Osteocyte (in vitro differentiated cells): ENCODE measurements around the gene CRYBB3. TPM values are rescaled to one million over a fixed set of nuclear protein-coding genes. Genes with fewer than 3 reads are reported as not detected.

Source experiments
- DNase-seq: peaks from one replicate; pipeline ENCODE4 v3.0.0; 2021; ENCODE audit warnings: mixed read lengths; ENCODE audit not compliant: unreplicated experiment; ENCODE audit errors: extremely low spot score
- H3K27ac Mint-ChIP-seq: one replicate; pipeline ENCODE4 v1.8.0; 2021; ENCODE audit warnings: mild to moderate bottlenecking, mixed read lengths; ENCODE audit not compliant: unreplicated experiment
- H3K27me3 Mint-ChIP-seq: one replicate; pipeline ENCODE4 v1.8.0; 2021; ENCODE audit warnings: mixed read lengths; ENCODE audit not compliant: unreplicated experiment
- H3K36me3 Mint-ChIP-seq: one replicate; pipeline ENCODE4 v1.8.0; 2021; ENCODE audit warnings: mixed read lengths; ENCODE audit not compliant: unreplicated experiment
- H3K4me1 Mint-ChIP-seq: one replicate; pipeline ENCODE4 v1.8.0; 2021; ENCODE audit warnings: mixed read lengths; ENCODE audit not compliant: unreplicated experiment
- H3K4me3 Mint-ChIP-seq: one replicate; pipeline ENCODE4 v1.8.0; 2021; ENCODE audit warnings: mild to moderate bottlenecking, moderate library complexity, mixed read lengths; ENCODE audit not compliant: unreplicated experiment
- H3K9me3 Mint-ChIP-seq: one replicate; pipeline ENCODE4 v1.8.0; 2021; ENCODE audit warnings: mixed read lengths; ENCODE audit not compliant: unreplicated experiment
- long read RNA-seq: library from polyadenylated mRNA; unstranded; transcript quantifications from one replicate; pipeline ENCODE4 v2.0.0, GENCODE V29; 2021
- total RNA-seq: library from RNA; stranded (reverse); gene quantifications from 2 replicates; pipeline ENCODE4 v1.2.1, GENCODE V29; 2021
- TF ChIP-seq, protein P1 (sequence below): fragments of 200-600 bp; sonication (generic); IDR thresholded peaks from 2 replicates; pipeline ENCODE4 v1.5.0; 2021; ENCODE audit warnings: antibody characterized with exemption, mild to moderate bottlenecking, moderate library complexity

Gene CRYBB3
- total RNA-seq = not detected in 2 replicates
- long read RNA-seq = 0 reads

- H3K9me3 Mint-ChIP-seq = no peaks in the 10 kb centered on the region
- TF ChIP-seq, protein P1, sequence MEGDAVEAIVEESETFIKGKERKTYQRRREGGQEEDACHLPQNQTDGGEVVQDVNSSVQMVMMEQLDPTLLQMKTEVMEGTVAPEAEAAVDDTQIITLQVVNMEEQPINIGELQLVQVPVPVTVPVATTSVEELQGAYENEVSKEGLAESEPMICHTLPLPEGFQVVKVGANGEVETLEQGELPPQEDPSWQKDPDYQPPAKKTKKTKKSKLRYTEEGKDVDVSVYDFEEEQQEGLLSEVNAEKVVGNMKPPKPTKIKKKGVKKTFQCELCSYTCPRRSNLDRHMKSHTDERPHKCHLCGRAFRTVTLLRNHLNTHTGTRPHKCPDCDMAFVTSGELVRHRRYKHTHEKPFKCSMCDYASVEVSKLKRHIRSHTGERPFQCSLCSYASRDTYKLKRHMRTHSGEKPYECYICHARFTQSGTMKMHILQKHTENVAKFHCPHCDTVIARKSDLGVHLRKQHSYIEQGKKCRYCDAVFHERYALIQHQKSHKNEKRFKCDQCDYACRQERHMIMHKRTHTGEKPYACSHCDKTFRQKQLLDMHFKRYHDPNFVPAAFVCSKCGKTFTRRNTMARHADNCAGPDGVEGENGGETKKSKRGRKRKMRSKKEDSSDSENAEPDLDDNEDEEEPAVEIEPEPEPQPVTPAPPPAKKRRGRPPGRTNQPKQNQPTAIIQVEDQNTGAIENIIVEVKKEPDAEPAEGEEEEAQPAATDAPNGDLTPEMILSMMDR = no peak
- no peak for DNase-seq
- H3K4me1 Mint-ChIP-seq = no peaks in the 10 kb centered on the region
- H3K36me3 Mint-ChIP-seq = no peaks in the 10 kb centered on the region
- no peak within 1 kb of the TSS for H3K4me3 Mint-ChIP-seq
- H3K27me3 Mint-ChIP-seq = no peaks in the 10 kb centered on the region
- no peak within 1 kb of the TSS for H3K27ac Mint-ChIP-seq
Observed at GRCh38 chr22:25199731-25200520, at the start of gene CRYBB3. Gene CRYBB3, plus strand, starts transcription at chr22:25199858. Its CDS starts 1,539 bp downstream, at chr22:25201397.

DNA sequence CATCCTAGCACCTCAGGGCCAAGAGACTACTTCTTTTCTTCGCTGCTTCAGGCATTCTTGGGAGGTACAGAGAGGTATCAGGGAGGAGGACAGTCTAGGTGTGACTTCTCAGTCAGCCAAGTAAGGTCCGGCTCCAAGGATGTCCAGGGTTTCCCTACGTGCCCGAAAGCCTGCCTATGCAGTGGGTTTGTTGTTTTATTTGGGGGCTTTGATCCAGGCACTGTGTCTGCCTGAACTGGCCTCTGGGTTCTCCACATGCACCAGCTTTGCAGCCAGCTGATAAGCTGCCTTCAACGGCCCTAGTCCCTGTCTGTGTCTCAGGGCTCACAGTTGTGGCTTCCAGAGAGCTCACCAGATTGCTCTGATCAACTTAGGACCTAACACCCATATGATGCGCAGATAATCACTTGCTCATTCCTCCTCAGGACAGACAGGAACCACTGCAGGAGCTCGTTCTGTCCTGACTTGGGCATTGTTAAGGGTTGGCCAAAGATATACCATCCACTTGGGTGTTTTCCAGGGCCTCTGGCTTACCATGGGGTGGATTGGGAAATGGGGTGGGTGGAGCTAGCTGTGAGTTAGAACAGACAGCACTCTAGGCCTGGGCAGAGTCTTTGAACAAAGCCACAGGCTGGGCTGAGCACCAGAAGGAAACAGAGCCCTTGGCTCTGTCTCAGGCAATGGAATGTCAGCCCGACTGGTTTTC, 45.5 kb upstream of the CRYBB3 start:
- Mint-ChIP-seq H3K4me1 (peaks cover 3% of the 10 kb centered on the region), H3K4me3 (no peak overlapping the region), H3K36me3 (no peaks in the 10 kb centered on the region), H3K27ac (no peak overlapping the region), H3K27me3 (peaks cover 5% of the 10 kb centered on the region), H3K9me3 (no peaks in the 10 kb centered on the region)
- TF ChIP-seq, protein P1 = no peak
- no peak for DNase-seq

DNA sequence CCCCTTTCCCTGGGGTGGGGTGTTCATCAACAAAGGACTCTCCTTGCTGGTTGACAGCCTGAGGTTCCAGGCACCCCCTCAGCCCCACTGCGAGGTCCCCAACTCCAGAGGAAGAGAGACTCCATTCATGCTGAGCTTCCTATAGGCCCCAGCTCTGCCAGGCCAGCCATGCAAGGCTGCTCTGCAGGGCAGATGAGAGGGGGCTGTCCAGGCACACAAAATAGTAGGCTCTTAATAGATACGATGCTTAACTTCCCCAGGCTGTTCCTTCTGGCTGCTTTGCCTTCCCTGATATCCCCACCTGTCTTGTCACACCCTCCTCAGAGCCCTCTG, 45.0 kb upstream of the CRYBB3 start:
- Mint-ChIP-seq H3K4me3 (no peak overlapping the region), H3K27ac (no peak overlapping the region), H3K27me3 (peaks cover 3% of the 10 kb centered on the region), H3K9me3 (no peaks in the 10 kb centered on the region), H3K36me3 (no peaks in the 10 kb centered on the region), H3K4me1 (peaks cover 5% of the 10 kb centered on the region)
- DNase-seq = no peak
- TF ChIP-seq, protein P1 = no peak

- no peaks in the 10 kb centered on the region for H3K36me3 Mint-ChIP-seq
- no peak overlapping the region for H3K4me3 Mint-ChIP-seq
- no peaks in the 10 kb centered on the region for H3K27me3 Mint-ChIP-seq
- no peak overlapping the region for H3K27ac Mint-ChIP-seq
- no peaks in the 10 kb centered on the region for H3K9me3 Mint-ChIP-seq
- peaks cover 5% of the 10 kb centered on the region for H3K4me1 Mint-ChIP-seq
- DNase-seq = no peak
- TF ChIP-seq, protein P1 = no peak
Observed at GRCh38 chr22:25156736-25157135, 42.9 kb upstream of the CRYBB3 start.

GRCh38 chr22:25159028-25159427, 40.6 kb upstream of the CRYBB3 start:
- TF ChIP-seq, protein P1 = no peak
- no peak overlapping the region for H3K27ac Mint-ChIP-seq
- DNase-seq = no peak
- no peak overlapping the region for H3K4me3 Mint-ChIP-seq
- no peaks in the 10 kb centered on the region for H3K36me3 Mint-ChIP-seq
- no peaks in the 10 kb centered on the region for H3K27me3 Mint-ChIP-seq
- H3K4me1 Mint-ChIP-seq = peaks cover 5% of the 10 kb centered on the region
- no peaks in the 10 kb centered on the region for H3K9me3 Mint-ChIP-seq
